Forelimb muscle (tissue), 1 donor: ENCODE results near the gene RGS3. TPM values are rescaled to one million over a fixed set of nuclear protein-coding genes. Genes with fewer than 3 reads are reported as not detected.
"Not testable (repeated sequence)": the region's sequence is repeated elsewhere in the genome, so short reads cannot be mapped to it uniquely, and the experiment has no call there.

Experiments used
- DNase-seq: peaks from one replicate; pipeline ENCODE4 v3.0.0-alpha.2; 2013; ENCODE audit warnings: low read depth
- polyA plus RNA-seq: library from polyadenylated mRNA; unstranded; fragments of 120-200 nt; gene quantifications from one replicate; pipeline ENCODE4 v1.2.1, GENCODE V29; 2013; ENCODE audit not compliant: insufficient read length

The RGS3 gene
- polyA plus RNA-seq, 1 donor: 32.6 TPM

DNA sequence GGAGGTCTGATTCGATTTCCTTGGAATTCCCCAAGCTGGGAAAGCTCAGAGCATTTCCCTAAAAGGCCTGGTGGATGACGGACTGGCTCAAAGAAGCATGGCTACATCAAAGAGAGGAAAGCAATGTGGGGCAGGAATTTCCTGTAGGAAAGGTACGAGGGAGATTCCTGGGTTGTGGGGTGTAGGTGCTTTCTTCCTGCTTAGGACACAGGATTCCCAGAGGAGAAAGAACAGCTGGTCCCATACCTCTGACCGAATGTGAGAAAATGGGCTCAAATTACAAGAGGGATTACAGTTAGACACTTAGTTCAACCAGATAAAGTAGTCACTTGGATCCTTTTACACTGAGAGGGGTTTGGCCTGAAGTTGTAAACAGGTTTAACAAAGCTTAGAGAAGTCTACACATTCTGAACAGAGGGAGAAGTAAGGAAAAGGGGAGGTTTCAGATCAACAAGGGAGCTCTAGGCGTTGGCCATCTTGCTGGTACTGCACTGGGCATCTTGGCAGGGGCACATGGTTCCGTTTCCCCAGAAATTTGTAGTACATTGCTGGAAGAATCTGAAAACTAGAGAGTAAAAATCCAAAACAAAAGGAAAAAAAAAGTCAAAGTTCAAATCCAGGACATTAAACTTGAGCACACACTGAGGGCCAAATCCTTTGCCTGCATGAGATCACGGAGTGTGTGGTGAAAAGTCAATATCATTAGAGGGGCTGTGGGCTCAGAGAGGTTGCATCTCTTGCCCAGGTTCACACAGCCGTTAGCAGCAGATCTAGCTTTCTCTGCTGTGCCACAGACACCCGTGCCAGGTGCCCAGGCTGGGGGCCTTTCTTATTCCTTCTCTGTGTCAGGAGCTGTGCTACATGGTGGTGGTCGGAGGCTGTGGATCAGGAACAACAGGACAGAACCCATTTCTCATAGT is 171.3 kb downstream of the RGS3 start:
- no peak for DNase-seq

DNA sequence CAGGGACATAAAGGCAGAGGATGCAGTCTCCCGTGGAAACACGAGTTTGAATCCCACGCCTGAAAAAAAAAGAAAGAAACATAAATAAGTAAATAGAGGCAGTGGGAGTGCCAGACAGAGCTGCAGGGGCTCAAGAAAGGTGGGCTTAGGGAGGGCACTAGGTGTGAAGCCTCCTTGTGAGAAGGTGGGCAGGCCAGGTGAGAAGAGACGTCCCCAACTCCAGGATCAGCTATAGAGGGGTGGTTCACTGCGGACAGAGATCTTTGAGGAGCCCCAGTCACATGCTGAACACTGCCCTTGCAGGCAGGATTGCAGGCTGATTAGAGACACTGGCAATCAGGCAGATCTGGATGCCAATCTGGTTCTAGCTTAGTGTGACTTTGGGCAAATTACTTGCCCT is 172.1 kb downstream of the RGS3 start:
- DNase-seq: no peak

GRCh38 chr9:113636165-113636564 is 172.6 kb downstream of the RGS3 start:
- DNase-seq: no peak

- no peak for DNase-seq
Measured at GRCh38 chr9:113636693-113637092, 173.2 kb downstream of the RGS3 start.

DNA sequence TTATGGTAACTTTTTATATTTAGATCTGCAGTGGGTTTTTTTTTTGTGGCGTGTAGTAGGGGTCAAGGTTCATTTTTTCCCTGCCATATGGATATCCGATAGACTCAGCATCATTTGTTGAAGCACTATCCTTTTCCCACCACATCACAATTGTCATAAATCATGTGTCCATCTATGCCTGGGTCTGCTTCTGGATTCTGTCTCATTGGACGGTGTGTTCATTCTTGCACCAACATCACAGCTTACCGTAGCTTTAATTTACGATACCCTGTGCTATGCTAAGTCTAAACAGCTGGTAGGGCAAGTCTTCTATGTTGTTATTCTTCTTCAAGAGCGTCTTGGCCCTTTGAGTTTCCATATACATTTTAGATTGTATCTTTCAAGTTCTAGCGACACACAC is 175.0 kb downstream of the RGS3 start:
- DNase-seq: no peak

- DNase-seq: no peak
Measured at GRCh38 chr9:113638897-113639296, 175.4 kb downstream of the RGS3 start.

- DNase-seq: not testable (repeated sequence)
Measured at GRCh38 chr9:113639411-113639970, 176.0 kb downstream of the RGS3 start.

DNA sequence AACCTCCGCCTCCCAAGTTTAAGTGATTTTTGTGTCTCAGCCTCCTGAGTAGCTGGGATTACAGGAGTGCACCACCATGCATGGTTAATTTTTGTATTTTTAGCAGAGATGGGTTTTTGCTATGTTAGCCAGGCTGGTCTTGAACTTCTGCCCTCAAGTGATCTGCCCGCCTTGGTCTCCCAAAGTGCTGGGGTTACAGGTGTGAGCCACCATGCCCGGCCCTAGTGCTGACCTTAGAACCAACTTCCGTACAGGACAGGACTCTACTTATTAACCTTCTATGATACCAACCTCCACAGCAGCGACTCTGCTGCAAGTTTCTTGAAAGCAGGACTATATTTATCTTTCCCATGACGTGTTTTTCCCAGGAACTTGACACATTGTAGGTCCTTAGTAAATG is 176.9 kb downstream of the RGS3 start:
- DNase-seq: no peak

DNA sequence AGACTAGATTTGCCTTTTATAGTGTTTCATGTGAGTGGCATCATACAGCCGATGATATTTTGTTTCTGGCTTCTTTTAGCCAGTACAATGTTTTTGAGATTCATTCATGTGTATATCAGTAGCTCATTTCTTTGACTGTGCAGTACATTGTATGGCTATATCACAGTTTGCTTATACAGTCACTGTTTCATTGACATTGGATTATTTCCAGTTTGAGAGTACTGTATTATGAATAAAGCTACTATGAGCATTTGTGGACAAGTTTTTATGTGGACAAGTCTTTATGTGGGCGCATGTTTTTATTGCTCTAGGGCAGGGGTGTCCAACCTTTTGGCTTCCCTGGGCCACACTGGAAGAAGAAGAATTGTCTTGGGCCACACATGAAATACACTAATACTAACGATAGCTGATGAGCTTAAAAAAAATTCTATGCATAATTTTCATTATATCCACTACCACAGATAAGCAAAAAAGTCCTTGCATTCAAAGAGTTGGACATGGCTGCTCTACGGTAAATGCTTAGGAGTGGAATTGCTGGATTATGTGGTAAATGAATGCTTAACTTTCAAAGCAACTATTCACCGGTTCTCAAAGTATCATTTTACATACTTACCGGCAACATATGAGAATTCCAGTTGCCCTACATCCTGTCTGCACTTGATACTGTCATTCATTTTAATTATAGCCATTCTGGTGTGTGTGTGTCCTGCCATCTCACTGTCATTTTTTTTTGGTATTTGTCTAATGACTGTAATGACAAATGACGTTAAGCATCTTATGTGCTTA is 177.8 kb downstream of the RGS3 start:
- DNase-seq: no peak

DNA sequence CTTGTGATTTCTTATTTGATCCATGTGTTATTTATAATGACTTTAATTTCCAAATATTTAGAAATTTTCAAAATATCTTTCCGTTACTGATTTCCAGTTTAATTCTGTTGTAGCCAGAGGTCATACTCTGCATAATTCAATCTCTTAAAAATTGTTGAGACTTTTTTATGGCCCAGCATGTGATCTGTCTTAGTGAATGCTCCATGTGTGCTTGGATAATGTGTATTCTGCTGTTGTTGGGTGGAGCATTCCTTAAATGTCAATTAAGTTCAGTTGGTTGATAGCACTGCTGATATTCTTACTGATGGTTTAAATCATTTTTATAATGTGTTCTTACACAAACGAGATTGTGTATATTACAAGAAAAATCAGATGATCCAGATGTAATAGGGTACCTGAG is 180.8 kb downstream of the RGS3 start:
- DNase-seq: no peak

DNA sequence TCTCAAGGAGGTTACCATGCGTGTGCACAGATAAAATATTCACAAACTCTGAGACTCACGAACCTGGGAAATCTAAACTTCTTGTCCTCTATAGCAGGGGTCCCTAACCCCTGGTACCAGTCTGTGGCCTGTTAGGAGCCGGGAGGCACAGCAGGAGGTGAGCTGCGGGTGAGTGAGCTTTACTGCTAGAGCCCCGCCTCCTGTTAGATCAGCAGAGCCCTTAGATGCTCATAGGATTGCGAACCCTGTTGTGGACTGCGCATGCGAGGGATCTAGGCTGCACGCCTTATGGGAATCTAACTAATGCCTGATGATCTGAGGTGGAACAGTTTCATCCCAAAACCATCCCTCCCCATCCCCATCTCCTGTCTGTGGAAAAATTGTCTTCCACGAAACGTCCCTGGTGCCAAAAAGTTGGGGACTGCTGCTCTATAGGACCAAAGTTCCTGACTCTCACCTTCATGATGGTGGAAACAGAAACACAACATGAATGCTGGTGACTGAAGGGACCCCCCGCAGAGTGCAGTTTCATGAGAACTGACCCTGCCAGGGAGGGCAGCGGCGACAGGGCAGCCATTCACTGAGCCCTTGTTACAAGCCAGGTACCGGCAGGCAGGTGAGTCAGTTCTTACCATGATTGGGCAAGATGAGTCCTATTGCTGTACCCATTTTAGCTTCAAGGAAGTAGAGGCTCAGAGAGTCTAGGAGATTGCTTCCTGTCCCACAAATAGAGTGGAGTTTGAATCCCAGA is 181.9 kb downstream of the RGS3 start:
- no peak for DNase-seq

DNA sequence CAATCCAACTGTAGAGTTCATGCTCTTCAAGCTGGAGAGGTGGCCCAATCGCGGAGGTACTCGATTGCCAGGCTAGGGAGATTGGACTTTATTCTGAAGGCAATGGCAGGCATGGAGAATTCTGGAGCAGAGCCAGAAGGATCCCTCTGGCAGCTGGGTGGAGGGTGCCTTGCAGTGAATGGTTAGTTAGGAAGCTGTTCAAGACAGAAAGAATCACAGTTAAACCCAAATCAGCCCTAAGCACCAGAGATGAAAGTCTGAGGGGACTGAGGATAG is 182.4 kb downstream of the RGS3 start:
- DNase-seq: no peak

DNA sequence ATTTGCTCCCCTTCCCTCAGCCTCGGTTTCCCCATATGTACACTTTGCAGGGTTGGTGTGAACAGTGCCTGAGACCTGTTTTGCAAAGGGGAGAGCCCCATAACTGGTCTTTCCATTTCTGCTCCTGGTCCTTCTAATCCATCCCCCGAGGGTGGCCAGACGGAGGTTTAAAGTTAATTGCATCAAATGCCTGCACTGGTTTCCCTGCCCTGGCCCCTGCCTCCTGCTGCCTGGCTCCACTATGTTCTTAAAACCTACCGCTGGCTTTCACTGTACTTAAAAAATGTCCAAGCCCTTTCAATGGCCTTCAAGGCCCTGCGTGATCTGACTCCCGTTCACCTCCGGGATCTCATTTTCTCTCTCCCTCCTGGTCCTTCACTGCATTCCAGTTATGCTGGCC is 183.0 kb downstream of the RGS3 start:
- DNase-seq: no peak

Other genes starting within 250 kb of the RGS3 start
- 19.3 TPM for gene FKBP15, start 242.4 kb upstream of the RGS3 start, polyA plus RNA-seq
- gene SLC31A1, start 242.2 kb upstream of the RGS3 start, polyA plus RNA-seq: 7.8 TPM
- 20.3 TPM for gene CDC26, start 188.2 kb upstream of the RGS3 start, polyA plus RNA-seq
- gene PRPF4, start 188.1 kb upstream of the RGS3 start, polyA plus RNA-seq: 16.6 TPM
- gene RNF183, start 160.4 kb upstream of the RGS3 start, polyA plus RNA-seq: not detected
- 1.7 TPM for gene WDR31, start 123.5 kb upstream of the RGS3 start, polyA plus RNA-seq
- 0.29 TPM for gene BSPRY, start 114.2 kb upstream of the RGS3 start, polyA plus RNA-seq
- 4.2 TPM for gene HDHD3, start 86.7 kb upstream of the RGS3 start, polyA plus RNA-seq
- 18.1 TPM for gene ALAD, start 62.4 kb upstream of the RGS3 start, polyA plus RNA-seq
- 45.3 TPM for gene POLE3, start 53.1 kb upstream of the RGS3 start, polyA plus RNA-seq
- 0.40 TPM for gene C9orf43, start 53.0 kb upstream of the RGS3 start, polyA plus RNA-seq